CMK (cell line): ENCODE measurements around the gene SLC29A3.

Source experiments
- DNase-seq: peaks from one replicate; pipeline ENCODE4 v3.0.0-alpha.2; 2010; ENCODE audit warnings: low read depth

The SLC29A3 gene

GRCh38 chr10:71324743-71325142 is 5.7 kb downstream of the SLC29A3 start:
- no peak for DNase-seq

GRCh38 chr10:71325267-71325666 is 6.2 kb downstream of the SLC29A3 start:
- DNase-seq, result no peak

- no peak for DNase-seq
Measured at GRCh38 chr10:71326464-71326881, 7.4 kb downstream of the SLC29A3 start.

GRCh38 chr10:71330789-71331404 is 11.8 kb downstream of the SLC29A3 start:
- DNase-seq, result no peak

- no peak for DNase-seq
Measured at GRCh38 chr10:71331736-71332135, 12.7 kb downstream of the SLC29A3 start.

- DNase-seq, result no peak
Measured at GRCh38 chr10:71332466-71332865, 13.4 kb downstream of the SLC29A3 start.

- no peak for DNase-seq
Measured at GRCh38 chr10:71333129-71333887, 14.2 kb downstream of the SLC29A3 start.

GRCh38 chr10:71334221-71334791 is 15.2 kb downstream of the SLC29A3 start:
- no peak for DNase-seq

GRCh38 chr10:71335173-71335708 is 16.2 kb downstream of the SLC29A3 start:
- no peak for DNase-seq

GRCh38 chr10:71336632-71337031 is 17.6 kb downstream of the SLC29A3 start:
- no peak for DNase-seq

GRCh38 chr10:71337219-71337701 is 18.2 kb downstream of the SLC29A3 start:
- no peak for DNase-seq

- DNase-seq, result no peak
Measured at GRCh38 chr10:71338728-71339495, 19.9 kb downstream of the SLC29A3 start.

GRCh38 chr10:71339796-71340589 is 20.9 kb downstream of the SLC29A3 start:
- DNase-seq, result no peak

GRCh38 chr10:71342573-71343391 is 23.7 kb downstream of the SLC29A3 start:
- no peak for DNase-seq

GRCh38 chr10:71343392-71343773 is 24.3 kb downstream of the SLC29A3 start:
- peak; percentile 57 for DNase-seq

GRCh38 chr10:71344154-71344925 is 25.3 kb downstream of the SLC29A3 start:
- no peak for DNase-seq

GRCh38 chr10:71344993-71345480 is 26.0 kb downstream of the SLC29A3 start:
- DNase-seq, result no peak

GRCh38 chr10:71345694-71346093 is 26.6 kb downstream of the SLC29A3 start:
- peak; percentile 33 for DNase-seq

GRCh38 chr10:71346731-71347130 is 27.7 kb downstream of the SLC29A3 start:
- DNase-seq, result no peak
